ENCODE data around the gene PREX1.

- TF ChIP-seq POLR2A (IDR thresholded peaks at IDR 0.05) (no peak), CTCF (IDR thresholded peaks at IDR 0.05 in 4 of 5, conservative IDR thresholded peaks at IDR 0.05 in 1 of 5) (no peak)
These were observed 208.4 kb downstream of the PREX1 start for GRCh38 chr20:48619126-48620101.

Data from gastrocnemius medialis (tissue), 4 donors.